Calu3 (cell line): ENCODE measurements around the gene LDLRAD3. TPM values are rescaled to one million over a fixed set of nuclear protein-coding genes. Genes with fewer than 3 reads are reported as not detected.

ENCODE experiments used
- BruUV-seq: library from RNA; stranded (reverse); fragments of 400-500 nt; replicated peaks from 2 replicates; lab custom pipeline; 2021; lab: Mats Ljungman, UMichigan
- CTCF ChIA-PET: fragments of 300-600 bp; sonication (Branson Sonifier 250); formaldehyde crosslinking; loops from one replicate; lab custom pipeline; 2022; ENCODE audit warnings: antibody characterized with exemption; lab: Charles Lee
- DNase-seq: peaks from one replicate; pipeline ENCODE4 v3.0.0; 2022
- H3K27ac Mint-ChIP-seq: one replicate; pipeline ENCODE4 v1.8.0; 2022; ENCODE audit warnings: mixed read lengths; ENCODE audit not compliant: unreplicated experiment
- H3K27me3 Mint-ChIP-seq: one replicate; pipeline ENCODE4 v1.8.0; 2022; ENCODE audit warnings: mixed read lengths; ENCODE audit not compliant: unreplicated experiment
- H3K36me3 Mint-ChIP-seq: one replicate; pipeline ENCODE4 v1.8.0; 2022; ENCODE audit warnings: mild to moderate bottlenecking, moderate library complexity, mixed read lengths; ENCODE audit not compliant: insufficient read depth, unreplicated experiment
- H3K4me1 Mint-ChIP-seq: one replicate; pipeline ENCODE4 v1.8.0; 2022; ENCODE audit warnings: mild to moderate bottlenecking, low read depth, mixed read lengths; ENCODE audit not compliant: unreplicated experiment
- H3K4me3 Mint-ChIP-seq: one replicate; pipeline ENCODE4 v1.8.0; 2022; ENCODE audit warnings: mild to moderate bottlenecking, low read depth, moderate library complexity, mixed read lengths; ENCODE audit not compliant: unreplicated experiment
- H3K9me3 Mint-ChIP-seq: one replicate; pipeline ENCODE4 v1.8.0; 2022; ENCODE audit warnings: low read depth, mixed read lengths; ENCODE audit not compliant: unreplicated experiment
- CTCF ChIP-seq: fragments of 200-600 bp; IDR thresholded peaks from one replicate; pipeline ENCODE4 v1.8.0; 2022; ENCODE audit warnings: antibody characterized with exemption; ENCODE audit not compliant: unreplicated experiment
- intact Hi-C: fragments of 100-400 bp; cut with micrococcal nuclease; formaldehyde crosslinking; loops from one replicate; pipeline ENCODE4 v1.10.0; 2022; ENCODE audit not compliant: unreplicated experiment
- total RNA-seq: library from RNA; stranded (reverse); gene quantifications from 2 replicates; pipeline ENCODE4 v1.2.3, GENCODE V29; 2022

The LDLRAD3 gene
- total RNA-seq, 1 experiment from 2014 or later = 16.2 TPM

- Mint-ChIP-seq H3K27me3 (no peaks in the 10 kb centered on the region), H3K9me3 (peaks cover 8% of the 10 kb centered on the region), H3K27ac (no peak overlapping the region), H3K36me3 (no peaks in the 10 kb centered on the region), H3K4me1 (no peaks in the 10 kb centered on the region), H3K4me3 (no peak overlapping the region)
- CTCF ChIA-PET = no interaction called here
- BruUV-seq = no TSS peak
- no peak for TF ChIP-seq CTCF
- DNase-seq = no peak
- intact Hi-C loops = no loop called here
These were observed 165.2 kb downstream of the LDLRAD3 start for GRCh38 chr11:36108881-36109589.

- Mint-ChIP-seq H3K36me3 (no peaks in the 10 kb centered on the region), H3K4me3 (no peak overlapping the region), H3K4me1 (no peaks in the 10 kb centered on the region), H3K27ac (no peak overlapping the region), H3K9me3 (peaks cover 8% of the 10 kb centered on the region), H3K27me3 (no peaks in the 10 kb centered on the region)
- intact Hi-C loops = no loop called here
- BruUV-seq = no TSS peak
- no peak for TF ChIP-seq CTCF
- CTCF ChIA-PET = no interaction called here
- DNase-seq = no peak
These were observed 165.7 kb downstream of the LDLRAD3 start for GRCh38 chr11:36109590-36109849.

DNA sequence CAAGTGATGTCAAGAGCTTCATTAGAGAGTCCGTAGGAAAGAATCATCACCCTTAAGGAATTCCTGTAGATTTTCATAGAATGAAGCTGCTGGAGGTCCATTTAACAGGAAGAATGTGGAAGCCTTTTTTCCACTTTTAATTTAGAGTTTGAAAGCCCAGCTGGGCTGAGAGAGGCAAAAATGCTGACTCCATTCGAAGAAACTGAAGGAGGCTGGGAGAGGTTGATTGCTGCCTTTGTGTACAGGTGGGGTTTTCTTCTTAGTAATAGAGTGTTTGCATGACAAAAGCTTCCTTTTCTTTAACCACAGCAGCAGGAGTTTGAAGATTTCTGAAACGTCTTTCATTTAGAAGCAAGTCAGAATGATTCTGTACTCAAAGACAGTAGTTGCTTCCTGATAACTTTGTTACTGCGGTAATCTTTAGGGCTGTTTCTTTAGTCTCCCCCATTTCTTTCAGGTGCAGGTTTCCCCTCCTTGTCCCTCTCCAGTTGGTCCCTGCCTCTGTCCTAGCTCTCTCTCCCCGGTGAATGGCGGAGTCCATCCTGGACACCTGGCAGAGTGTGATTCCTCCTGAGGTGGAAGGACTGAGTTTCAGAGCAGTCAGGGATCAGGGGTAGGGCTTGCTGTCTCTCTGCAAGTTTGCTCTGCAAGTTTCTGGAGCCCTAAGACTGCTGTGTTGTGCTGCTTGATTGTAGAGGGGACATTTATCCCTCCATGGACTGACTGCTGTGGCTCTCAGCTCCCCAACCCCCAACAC is 166.2 kb downstream of the LDLRAD3 start:
- no peak for TF ChIP-seq CTCF
- DNase-seq = no peak
- H3K4me3 Mint-ChIP-seq = no peak overlapping the region
- no peaks in the 10 kb centered on the region for H3K27me3 Mint-ChIP-seq
- no peak overlapping the region for H3K27ac Mint-ChIP-seq
- no peaks in the 10 kb centered on the region for H3K36me3 Mint-ChIP-seq
- H3K4me1 Mint-ChIP-seq = no peaks in the 10 kb centered on the region
- H3K9me3 Mint-ChIP-seq = peaks cover 8% of the 10 kb centered on the region
- BruUV-seq = no TSS peak
- intact Hi-C loops = no loop called here
- CTCF ChIA-PET = no interaction called here

DNA sequence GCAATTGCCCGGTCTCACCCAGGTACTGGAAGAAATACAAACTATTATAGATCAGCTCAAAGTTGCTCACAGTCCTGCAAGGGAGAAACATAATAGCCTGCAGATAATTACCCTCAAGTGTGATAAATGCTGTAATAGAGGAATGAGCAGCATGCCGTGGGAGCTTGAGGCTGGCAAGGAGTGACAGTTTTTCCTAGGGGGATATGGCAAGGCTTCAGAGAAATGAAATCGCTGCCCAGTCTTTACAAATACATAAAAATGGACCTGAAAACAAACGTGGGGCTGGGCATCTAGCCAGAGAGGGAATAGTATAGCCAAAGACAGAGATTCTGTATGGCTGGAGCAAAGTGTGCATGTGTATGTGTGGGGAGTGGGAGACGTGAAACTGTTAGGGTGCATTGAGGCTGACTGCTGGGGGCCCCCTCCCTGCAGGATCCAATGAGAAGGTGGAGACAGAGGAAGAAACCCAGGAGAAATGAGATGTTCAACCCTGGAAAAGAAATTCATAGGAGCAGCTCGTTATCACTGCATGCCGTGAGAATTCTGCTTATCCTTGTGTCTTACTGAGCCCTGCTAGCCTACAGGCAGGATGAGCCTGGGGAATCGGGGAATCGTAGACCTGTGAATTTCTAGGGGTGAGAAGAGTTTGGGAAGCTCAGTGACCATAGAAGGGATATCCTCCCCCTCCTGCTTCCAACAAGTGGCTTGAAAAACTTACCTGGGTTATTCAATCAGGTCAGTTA is 167.0 kb downstream of the LDLRAD3 start:
- intact Hi-C loops = no loop called here
- no peak overlapping the region for H3K4me3 Mint-ChIP-seq
- no peak overlapping the region for H3K27ac Mint-ChIP-seq
- H3K36me3 Mint-ChIP-seq = no peaks in the 10 kb centered on the region
- H3K9me3 Mint-ChIP-seq = peaks cover 8% of the 10 kb centered on the region
- H3K4me1 Mint-ChIP-seq = no peaks in the 10 kb centered on the region
- CTCF ChIA-PET = no interaction called here
- no peaks in the 10 kb centered on the region for H3K27me3 Mint-ChIP-seq
- no TSS peak for BruUV-seq
- no peak for DNase-seq
- TF ChIP-seq CTCF = no peak
